HL-60 (cell line): ENCODE data around the gene PDGFC.

Experiments used
- SPI1 ChIP-seq: IDR thresholded peaks from 2 replicates; pipeline ENCODE4 v1.6.1; 2012; ENCODE audit warnings: low read depth, mild to moderate bottlenecking, borderline replicate concordance
- TF ChIP-seq, protein P1 (sequence below): IDR thresholded peaks from one replicate; pipeline ENCODE4 v1.5.1; 2011; ENCODE audit warnings: low read length, control low read depth, inconsistent platforms; ENCODE audit not compliant: insufficient read depth

DNA sequence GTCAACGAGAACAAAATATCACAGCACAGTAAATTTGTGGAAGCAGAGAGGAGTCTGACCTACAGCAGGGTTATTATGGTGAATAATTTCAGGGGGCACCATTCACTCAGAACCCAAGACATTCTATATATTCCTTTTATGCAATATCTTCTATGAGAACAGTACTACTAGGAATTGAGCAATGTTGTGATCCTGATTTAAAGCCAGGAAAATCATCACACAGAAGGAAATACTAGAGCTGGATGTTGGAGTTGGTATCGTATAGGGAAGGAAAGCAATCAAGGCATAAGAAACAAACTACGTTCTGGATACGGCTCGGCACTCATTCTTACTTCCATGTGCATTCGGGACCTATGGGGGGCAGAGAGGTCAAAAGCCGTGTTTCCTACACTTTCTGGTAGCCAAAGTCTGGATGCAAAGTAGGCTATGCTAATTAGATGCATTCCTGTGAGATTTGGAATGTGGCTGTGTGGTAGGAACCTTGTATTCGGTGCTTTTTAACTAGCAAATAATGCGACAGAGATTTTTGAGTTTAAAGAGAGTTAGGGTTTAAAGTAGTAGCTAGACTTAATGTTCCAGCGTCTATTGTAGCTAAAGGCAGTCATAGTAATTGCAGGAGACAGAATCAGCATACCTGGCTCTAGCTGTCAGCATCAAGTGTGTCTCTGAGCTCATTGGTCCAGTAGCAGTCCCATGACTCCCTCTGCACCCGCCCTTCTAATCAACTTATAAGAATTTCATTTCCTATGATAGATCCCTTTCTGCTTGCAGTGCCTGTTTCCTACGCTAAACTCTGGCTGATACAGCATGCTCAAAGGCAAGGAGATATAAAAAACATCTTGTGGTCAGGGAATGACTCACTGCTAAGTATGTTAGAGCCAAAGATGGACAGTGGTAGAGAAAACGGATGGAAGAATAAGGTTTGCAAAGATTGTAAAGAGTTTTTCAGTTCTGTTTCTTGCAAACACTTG, 43.3 kb upstream of the PDGFC start:
- TF ChIP-seq, protein P1, sequence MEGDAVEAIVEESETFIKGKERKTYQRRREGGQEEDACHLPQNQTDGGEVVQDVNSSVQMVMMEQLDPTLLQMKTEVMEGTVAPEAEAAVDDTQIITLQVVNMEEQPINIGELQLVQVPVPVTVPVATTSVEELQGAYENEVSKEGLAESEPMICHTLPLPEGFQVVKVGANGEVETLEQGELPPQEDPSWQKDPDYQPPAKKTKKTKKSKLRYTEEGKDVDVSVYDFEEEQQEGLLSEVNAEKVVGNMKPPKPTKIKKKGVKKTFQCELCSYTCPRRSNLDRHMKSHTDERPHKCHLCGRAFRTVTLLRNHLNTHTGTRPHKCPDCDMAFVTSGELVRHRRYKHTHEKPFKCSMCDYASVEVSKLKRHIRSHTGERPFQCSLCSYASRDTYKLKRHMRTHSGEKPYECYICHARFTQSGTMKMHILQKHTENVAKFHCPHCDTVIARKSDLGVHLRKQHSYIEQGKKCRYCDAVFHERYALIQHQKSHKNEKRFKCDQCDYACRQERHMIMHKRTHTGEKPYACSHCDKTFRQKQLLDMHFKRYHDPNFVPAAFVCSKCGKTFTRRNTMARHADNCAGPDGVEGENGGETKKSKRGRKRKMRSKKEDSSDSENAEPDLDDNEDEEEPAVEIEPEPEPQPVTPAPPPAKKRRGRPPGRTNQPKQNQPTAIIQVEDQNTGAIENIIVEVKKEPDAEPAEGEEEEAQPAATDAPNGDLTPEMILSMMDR: no peak
- no peak for TF ChIP-seq SPI1
